ENCODE measurements around the gene FKBP9. TPM values are rescaled to one million over a fixed set of nuclear protein-coding genes. Genes with fewer than 3 reads are reported as not detected.
A peak's percentile ranks its signal among the peaks of the same experiment; 100 is the strongest.

FKBP9 gene
- total RNA-seq, 2 experiments from 2014 or later: 0.55 to 0.58 TPM

DNA sequence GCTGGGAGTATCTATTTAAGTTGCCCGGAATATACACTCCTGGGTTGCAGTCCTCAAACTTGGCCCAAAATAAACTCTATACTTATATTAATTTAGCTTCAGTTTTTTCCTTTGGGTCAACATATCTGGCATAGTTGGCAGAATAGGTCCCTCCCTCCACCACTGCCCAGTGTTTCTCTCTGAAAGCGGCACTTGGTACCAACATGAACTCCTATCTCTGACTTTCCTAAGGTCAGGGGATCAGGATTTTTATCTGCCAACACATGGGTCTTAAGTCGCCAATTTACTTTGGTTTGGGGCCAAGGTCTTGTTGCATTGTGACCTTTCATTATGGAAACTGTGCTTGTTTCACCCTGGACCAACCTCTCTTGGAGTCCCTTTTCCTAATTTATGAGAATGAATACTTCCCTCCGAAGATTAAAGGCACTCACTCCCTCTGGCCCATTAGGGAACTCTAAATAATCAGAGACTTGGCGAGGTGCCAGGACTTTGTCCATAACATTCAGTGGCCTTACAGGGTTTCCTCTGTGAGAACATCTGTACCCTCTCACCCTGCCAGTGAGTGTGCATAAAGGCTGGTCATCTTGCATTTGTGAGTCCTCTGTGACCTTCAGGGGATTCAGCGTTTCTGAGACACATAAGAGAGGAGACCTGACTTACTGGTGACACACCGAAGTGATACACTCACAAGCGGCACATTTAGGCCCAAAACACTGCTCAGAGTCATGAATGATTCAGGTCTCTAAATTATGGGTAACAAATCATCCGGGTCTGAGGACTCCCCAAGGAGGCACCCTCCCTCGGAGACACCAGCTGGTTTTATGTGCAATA is 19.7 kb upstream of the FKBP9 start:
- Mint-ChIP-seq H3K4me1 (ENCODE audit: low read depth) (peaks cover 11% of the 10 kb centered on the region), H3K36me3 (ENCODE audit: low read depth) (no peaks in the 10 kb centered on the region), H3K27me3 (ENCODE audit: low read depth) (peaks cover 2% of the 10 kb centered on the region), H3K4me3 (no peak overlapping the region), H3K27ac (no peak overlapping the region), H3K9me3 (ENCODE audit: insufficient read depth) (no peaks in the 10 kb centered on the region)
- DNase-seq (no peak), ATAC-seq (no peak)
- ChIA-PET CTCF (interaction anchor here (1.4 to 1.6 kb wide), 2 partner anchors 90 to 91 kb away, joined by 5 to 8 read pairs; no protein-coding TSS in a partner anchor), POLR2A (no interaction called here)

DNA sequence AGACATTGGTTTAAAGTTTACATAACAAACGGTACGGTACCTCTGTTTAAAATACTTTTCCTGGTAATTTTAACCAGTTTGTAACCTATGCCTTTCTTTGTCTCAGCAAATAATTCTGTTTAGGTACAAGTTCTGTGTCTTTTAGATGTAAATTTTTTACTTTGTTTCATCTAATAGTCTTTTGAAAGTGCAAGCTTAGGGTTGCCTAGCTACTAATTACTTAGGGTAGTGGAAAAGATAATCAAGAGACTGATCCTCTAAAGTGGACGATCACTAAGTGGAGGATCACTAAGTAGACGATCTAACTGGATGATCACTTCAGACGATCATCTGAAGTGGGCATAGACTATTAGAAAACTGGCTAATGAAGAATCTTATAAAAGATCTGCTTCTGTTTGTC is 16.1 kb upstream of the FKBP9 start:
- Mint-ChIP-seq H3K4me1 (ENCODE audit: low read depth) (peaks cover 17% of the 10 kb centered on the region), H3K9me3 (ENCODE audit: insufficient read depth) (peaks cover 5% of the 10 kb centered on the region), H3K27ac (no peak overlapping the region), H3K4me3 (peak overlapping the region; percentile 84), H3K36me3 (ENCODE audit: low read depth) (peaks cover 4% of the 10 kb centered on the region), H3K27me3 (ENCODE audit: low read depth) (peaks cover 10% of the 10 kb centered on the region)
- ChIA-PET CTCF (interaction anchor here (0.6 to 4.0 kb wide), 10 partner anchors 9 to 167 kb away, joined by 3 to 68 read pairs (median 4); partner anchors contain the start of genes FKBP9 and KBTBD2), POLR2A (interaction anchor here (0.6 to 1.7 kb wide), 2 partner anchors 50 to 75 kb away, joined by 3 to 10 read pairs; partner anchors contain the start of gene KBTBD2)
- DNase-seq (no peak), ATAC-seq (no peak)

GRCh38 chr7:32941681-32942414 is 15.4 kb upstream of the FKBP9 start:
- DNase-seq (no peak), ATAC-seq (no peak)
- H3K36me3 Mint-ChIP-seq (ENCODE audit: low read depth): peaks cover 4% of the 10 kb centered on the region
- CTCF ChIA-PET: interaction anchor here (0.7 to 4.0 kb wide), 12 partner anchors 8 to 166 kb away, joined by 3 to 68 read pairs (median 4); partner anchors contain the start of genes FKBP9 and KBTBD2
- H3K4me1 Mint-ChIP-seq (ENCODE audit: low read depth): peaks cover 17% of the 10 kb centered on the region
- peaks cover 5% of the 10 kb centered on the region for H3K9me3 Mint-ChIP-seq (ENCODE audit: insufficient read depth)
- POLR2A ChIA-PET: interaction anchor here (0.6 to 1.7 kb wide), 2 partner anchors 50 to 75 kb away, joined by 3 to 10 read pairs; partner anchors contain the start of gene KBTBD2
- H3K27ac Mint-ChIP-seq: peak overlapping the region; percentile 52
- peak overlapping the region; percentile 84 for H3K4me3 Mint-ChIP-seq
- H3K27me3 Mint-ChIP-seq (ENCODE audit: low read depth): peaks cover 11% of the 10 kb centered on the region

DNA sequence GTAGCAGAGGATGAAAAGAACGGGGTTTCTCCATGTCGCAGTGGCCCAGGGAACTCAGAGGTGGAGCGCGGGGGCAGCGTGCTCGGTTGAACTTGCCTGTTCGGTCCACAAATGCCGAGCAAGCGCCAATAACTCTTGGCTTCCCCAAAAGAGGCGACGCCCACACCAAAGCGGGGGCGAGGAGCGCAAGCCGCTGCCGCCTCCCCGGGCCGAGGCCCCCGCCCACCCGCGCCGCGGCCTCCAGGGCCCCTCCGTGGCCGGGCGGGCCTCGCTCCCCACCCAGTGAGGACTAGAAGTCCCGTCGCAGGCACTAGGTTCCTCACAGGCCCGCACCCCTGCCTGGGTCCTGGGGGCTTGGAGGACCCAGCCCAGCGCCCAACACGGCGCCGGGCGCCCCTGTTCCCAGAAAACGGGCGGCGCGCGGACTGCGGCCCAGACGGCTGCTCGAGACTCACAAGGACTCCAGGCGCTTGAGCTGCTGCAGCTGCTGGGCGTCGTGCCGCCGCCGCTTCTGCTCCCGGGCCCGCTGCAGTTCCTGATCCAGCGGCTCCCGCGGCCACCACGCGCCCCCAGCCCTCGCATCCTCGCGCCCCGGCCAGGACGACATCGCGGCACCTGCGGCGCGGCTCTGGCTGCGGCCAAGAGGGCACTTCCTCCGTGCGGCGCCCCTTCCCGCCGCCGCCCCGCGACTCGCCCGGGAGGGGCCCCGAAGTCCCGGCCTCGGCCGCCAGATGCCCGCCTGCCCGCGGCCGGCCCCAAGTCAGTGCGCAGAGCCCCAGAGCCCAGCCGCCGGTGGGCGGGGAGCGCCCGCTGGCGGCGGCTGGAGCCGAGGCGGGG is 14.6 kb upstream of the FKBP9 start:
- ChIA-PET POLR2A (interaction anchor here (0.8 to 1.7 kb wide), 4 partner anchors 38 to 52 kb away, joined by 3 to 10 read pairs (median 4); partner anchors contain the start of gene KBTBD2), CTCF (interaction anchor here (0.6 to 4.0 kb wide), 16 partner anchors 16 to 887 kb away, joined by 3 to 68 read pairs (median 4); partner anchors contain the start of genes KBTBD2 and RP9)
- Mint-ChIP-seq H3K4me1 (ENCODE audit: low read depth) (peaks cover 17% of the 10 kb centered on the region), H3K36me3 (ENCODE audit: low read depth) (peaks cover 4% of the 10 kb centered on the region), H3K4me3 (peak overlapping the region; percentile 84), H3K27ac (peak overlapping the region; percentile 52), H3K9me3 (ENCODE audit: insufficient read depth) (peaks cover 9% of the 10 kb centered on the region), H3K27me3 (ENCODE audit: low read depth) (peaks cover 12% of the 10 kb centered on the region)
- peak; percentile 86 for ATAC-seq
- peak; percentile 63 for DNase-seq

DNA sequence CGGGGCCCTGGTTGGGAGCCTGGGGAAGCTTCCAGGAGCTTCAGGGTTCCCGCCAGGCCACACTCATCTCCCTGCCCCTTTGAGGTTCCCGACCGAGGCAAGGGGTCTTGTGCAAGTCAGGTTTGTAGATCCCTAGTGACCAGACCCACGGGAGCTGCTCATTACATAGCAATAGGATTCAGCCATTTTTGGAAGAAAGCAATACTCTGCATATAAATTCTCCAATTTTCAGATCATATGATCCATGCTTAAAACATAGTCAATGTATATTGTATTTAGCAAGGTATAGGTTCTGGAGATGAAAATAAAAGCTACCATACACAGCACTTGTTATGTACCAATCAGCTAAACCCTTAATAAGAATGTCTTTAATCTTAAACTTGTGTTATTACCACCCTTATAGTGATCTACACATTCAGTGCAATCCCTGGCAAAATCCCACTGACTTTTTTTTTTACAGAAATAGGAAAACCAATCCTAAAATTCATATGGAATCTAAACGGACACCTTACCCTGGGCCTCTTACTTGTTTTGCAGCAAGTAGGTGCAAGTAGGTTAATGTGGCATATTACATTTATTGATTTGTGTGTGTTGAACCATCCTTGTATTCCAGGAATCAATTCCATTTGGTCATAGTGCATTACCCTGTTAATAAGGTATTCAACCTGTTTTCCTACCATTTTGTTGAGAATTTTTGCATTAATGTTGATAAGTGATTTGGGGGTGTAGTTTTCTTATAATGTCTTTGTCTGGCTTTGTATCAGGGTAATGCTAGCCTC is 13.8 kb upstream of the FKBP9 start:
- H3K9me3 Mint-ChIP-seq (ENCODE audit: insufficient read depth): peaks cover 18% of the 10 kb centered on the region
- POLR2A ChIA-PET: interaction anchor here (0.8 to 1.2 kb wide), 3 partner anchors 38 to 53 kb away, joined by 3 to 4 read pairs (median 3); partner anchors contain the start of gene KBTBD2
- H3K27me3 Mint-ChIP-seq (ENCODE audit: low read depth): peaks cover 17% of the 10 kb centered on the region
- CTCF ChIA-PET: interaction anchor here (0.5 to 4.0 kb wide), 16 partner anchors 12 to 887 kb away, joined by 3 to 68 read pairs (median 4); partner anchors contain the start of genes KBTBD2 and RP9
- no peak for DNase-seq
- ATAC-seq: no peak
- no peak overlapping the region for H3K27ac Mint-ChIP-seq
- peaks cover 17% of the 10 kb centered on the region for H3K4me1 Mint-ChIP-seq (ENCODE audit: low read depth)
- peak overlapping the region; percentile 63 for H3K4me3 Mint-ChIP-seq
- H3K36me3 Mint-ChIP-seq (ENCODE audit: low read depth): peaks cover 4% of the 10 kb centered on the region

DNA sequence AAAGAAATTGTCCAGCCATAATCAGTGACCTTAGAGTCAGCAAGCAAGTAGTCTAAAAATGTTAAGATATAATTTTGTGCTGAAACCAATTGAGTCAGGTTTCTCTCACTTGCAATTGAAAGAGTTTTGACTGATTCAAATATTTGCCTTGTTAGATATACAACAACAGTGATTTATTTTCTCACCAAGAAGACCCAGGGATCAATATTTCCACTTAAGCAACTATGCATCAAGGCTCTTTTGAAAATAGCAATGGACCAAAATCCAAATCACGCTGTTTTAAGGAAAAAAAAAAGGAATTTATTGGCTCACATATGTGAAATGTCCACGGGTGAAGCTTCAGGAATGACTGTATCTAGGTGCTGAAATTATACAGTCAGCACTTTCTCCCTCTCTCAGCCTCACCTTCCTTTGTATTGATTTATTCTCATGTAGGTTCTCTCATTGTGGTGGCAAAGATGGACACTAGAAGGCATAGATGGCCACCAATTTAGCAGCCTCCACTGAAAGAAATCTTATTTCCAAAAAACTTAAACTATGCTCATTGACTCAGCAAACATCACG is 9.7 kb upstream of the FKBP9 start:
- ATAC-seq: no peak
- no peak for DNase-seq
- Mint-ChIP-seq H3K27ac (no peak overlapping the region), H3K36me3 (ENCODE audit: low read depth) (peaks cover 4% of the 10 kb centered on the region), H3K9me3 (ENCODE audit: insufficient read depth) (peaks cover 20% of the 10 kb centered on the region), H3K4me3 (no peak overlapping the region), H3K4me1 (ENCODE audit: low read depth) (peaks cover 7% of the 10 kb centered on the region), H3K27me3 (ENCODE audit: low read depth) (peaks cover 17% of the 10 kb centered on the region)
- ChIA-PET CTCF (interaction anchor here (0.6 to 3.1 kb wide), 4 partner anchors 56 to 103 kb away, joined by 3 to 17 read pairs (median 4); no protein-coding TSS in a partner anchor), POLR2A (no interaction called here)

DNA sequence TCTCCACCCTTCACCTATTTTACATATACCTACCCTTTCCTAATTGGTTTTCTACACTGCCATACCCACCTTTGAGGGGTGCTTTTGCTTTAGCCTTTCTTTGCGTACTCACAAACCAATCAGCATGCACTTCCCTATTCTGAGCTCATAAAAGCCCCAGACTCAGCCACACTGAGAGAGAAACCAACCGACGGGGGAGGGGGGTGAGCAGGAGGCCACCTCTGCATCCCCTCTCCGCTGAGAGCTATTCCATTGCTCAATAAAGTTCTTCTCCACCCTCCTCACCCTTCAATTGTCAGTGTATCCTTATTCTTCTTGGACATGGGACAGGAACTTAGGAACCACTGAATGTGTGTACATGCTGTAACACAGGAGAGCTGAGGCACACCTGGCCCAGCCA is 9.0 kb upstream of the FKBP9 start:
- no peak for ATAC-seq
- POLR2A ChIA-PET: no interaction called here
- Mint-ChIP-seq H3K27me3 (ENCODE audit: low read depth) (peaks cover 17% of the 10 kb centered on the region), H3K36me3 (ENCODE audit: low read depth) (peaks cover 4% of the 10 kb centered on the region), H3K27ac (no peak overlapping the region), H3K4me1 (ENCODE audit: low read depth) (peaks cover 6% of the 10 kb centered on the region), H3K4me3 (no peak overlapping the region), H3K9me3 (ENCODE audit: insufficient read depth) (peaks cover 20% of the 10 kb centered on the region)
- CTCF ChIA-PET: interaction anchor here (0.6 to 3.1 kb wide), 3 partner anchors 57 to 102 kb away, joined by 3 to 17 read pairs (median 3); no protein-coding TSS in a partner anchor
- DNase-seq: no peak

GRCh38 chr7:32952876-32953275 is 4.4 kb upstream of the FKBP9 start:
- ATAC-seq (no peak), DNase-seq (no peak)
- POLR2A ChIA-PET: no interaction called here
- peaks cover 8% of the 10 kb centered on the region for H3K9me3 Mint-ChIP-seq (ENCODE audit: insufficient read depth)
- peaks cover under 1% of the 10 kb centered on the region for H3K4me1 Mint-ChIP-seq (ENCODE audit: low read depth)
- no peak overlapping the region for H3K4me3 Mint-ChIP-seq
- CTCF ChIA-PET: no interaction called here
- H3K27ac Mint-ChIP-seq: no peak overlapping the region
- H3K36me3 Mint-ChIP-seq (ENCODE audit: low read depth): no peaks in the 10 kb centered on the region
- H3K27me3 Mint-ChIP-seq (ENCODE audit: low read depth): peaks cover 13% of the 10 kb centered on the region

GRCh38 chr7:32958046-32959025 is 1.1 kb downstream of the FKBP9 start:
- POLR2A ChIA-PET: no interaction called here

More at GRCh38 chr7:32958046-32959025, 1.1 kb downstream of the FKBP9 start:
- Mint-ChIP-seq H3K27me3 (ENCODE audit: low read depth) (peaks cover 36% of the 10 kb centered on the region), H3K36me3 (ENCODE audit: low read depth) (no peaks in the 10 kb centered on the region), H3K27ac (no peak overlapping the region), H3K4me1 (ENCODE audit: low read depth) (peaks cover 3% of the 10 kb centered on the region), H3K4me3 (peak overlapping the region; percentile 51), H3K9me3 (ENCODE audit: insufficient read depth) (no peaks in the 10 kb centered on the region)
- ATAC-seq: no peak
- no peak for DNase-seq
- CTCF ChIA-PET: interaction anchor here (0.8 to 2.3 kb wide), 4 partner anchors 8 to 150 kb away, joined by 3 to 7 read pairs (median 4); no protein-coding TSS in a partner anchor
